ENCODE results near the gene ABR.
A peak's percentile ranks its signal among the peaks of the same experiment; 100 is the strongest.
"Not testable (repeated sequence)": the region's sequence is repeated elsewhere in the genome, so short reads cannot be mapped to it uniquely, and the experiment has no call there.

ABR gene

DNA sequence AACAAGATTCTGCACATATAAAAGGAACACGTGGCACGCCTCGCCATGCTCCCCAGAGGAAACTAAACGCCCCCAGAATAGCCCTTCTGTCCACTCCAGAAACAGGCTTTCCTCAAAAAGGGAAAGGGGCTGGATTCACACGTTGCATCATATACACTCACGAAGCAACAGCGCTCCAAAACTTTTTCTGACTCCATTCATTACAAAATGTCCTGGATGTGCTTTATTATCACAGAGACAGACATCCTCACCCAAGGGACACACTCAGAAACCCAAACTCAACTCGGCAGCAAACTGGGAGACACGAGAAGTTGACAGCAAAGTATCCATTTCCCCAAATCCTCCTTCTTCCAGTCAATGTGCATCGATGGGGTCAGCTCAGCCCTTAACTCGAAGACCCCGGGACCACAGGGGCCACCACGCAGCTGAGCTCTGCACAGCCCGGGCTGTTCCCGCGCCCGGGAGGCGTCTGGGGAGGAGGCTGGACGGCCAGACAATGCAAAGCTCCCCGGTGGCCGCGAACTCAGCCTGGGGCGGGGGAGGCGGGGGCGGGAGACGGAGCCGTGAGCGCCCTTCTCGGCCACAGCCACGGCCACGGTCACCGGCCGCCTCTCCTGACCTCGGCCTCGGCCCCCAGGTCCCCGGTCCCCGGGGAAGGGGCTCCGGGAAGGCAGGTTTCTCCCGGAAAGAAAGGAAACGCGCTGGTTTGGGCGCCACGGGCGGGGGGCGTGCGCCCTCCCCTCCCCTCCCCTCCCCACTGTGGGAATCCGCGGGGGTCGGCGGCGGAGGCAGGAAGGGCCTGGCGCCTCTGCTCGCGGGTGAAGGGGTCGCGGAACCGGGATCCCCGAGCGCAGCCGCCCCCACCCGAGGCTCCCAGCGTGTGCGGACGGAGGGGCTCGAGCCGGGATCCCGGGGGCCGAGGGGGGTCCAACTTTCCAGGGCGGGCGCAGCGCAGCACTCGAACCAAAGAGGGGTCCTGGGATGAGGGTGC is 201.4 kb downstream of the ABR start:
- DNase-seq = peak; percentile 13

DNA sequence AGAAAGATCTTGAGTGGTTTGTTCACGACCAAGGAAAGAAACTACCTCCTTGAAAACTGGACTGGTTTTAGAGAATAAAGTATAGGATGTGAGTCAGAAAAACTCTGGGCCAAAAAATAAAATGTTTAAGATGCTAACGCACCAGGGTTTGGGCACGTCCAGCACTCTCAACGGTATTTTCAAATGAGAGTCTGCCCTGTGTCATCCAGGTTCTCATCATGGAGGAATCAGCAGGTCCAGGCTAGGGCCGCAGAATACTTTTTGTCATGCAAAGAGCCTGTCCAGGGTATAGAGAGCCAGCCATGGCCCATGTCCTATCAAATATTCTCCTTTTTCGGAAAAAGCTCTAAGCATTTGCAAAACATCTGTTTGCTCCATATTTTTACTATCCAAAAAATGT is 202.6 kb downstream of the ABR start:
- DNase-seq = no peak

DNA sequence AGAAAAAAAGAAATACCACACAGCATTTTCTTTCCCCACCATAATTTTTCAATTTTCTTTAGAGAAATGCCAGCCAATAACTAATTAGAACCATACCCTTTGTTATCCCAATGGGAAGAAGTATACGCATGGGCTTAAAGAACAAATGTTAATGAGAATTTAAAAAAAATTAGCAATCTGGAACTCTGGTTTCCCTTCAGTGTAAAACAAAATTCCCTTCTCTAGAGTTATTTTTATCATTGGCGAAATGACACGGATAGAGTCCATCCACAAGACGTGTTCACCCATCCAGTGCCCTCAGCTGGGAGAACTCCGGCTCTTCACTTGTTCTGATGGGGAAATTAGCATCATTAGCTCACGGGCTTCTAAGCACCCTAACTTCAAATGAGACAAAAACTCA is 203.5 kb downstream of the ABR start:
- DNase-seq = no peak

DNA sequence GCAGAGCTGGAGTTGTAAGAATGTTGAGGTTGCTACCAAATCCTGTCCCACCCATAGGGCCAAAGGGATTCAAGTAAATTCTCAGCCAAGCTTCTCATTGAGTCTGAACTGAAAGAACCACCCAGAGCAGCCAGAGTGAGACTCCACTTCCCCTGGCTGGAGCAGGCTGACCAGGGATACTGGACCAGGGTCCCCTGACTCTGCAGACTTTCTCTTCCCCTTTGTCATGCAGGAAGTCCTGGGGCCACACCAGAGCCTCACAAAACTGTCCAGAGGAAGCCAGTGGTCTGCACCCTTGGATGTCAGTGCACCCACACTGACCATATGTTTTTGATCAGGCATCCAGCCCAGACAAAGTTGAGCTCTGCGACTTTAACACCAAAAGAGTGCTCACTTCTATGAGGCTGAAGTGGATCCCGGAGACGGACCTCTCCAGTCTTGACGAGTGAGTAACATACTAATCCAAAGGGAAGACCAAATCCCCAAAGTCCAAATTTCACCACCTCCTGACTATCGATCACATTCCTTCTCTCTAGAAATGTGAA is 204.3 kb downstream of the ABR start:
- no peak for DNase-seq

DNA sequence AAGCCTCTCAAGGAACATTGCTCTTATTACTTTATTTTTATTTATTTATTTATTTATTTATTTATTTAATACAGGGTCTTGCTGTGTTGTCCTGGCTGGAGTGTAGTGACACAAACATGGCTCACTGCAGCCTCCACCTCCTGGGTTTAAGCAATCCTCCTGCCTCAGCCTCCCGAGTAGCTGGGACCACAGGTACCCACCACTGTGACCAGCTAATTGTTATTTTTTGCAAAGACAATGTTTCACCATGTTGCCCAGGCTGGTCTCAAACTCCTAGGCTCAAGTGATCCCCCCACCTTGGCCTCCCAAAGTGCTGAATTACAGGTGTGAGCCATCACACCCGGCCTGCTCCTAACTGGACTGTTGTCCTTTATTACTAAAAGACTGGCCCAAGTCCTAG is 205.0 kb downstream of the ABR start:
- DNase-seq = not testable (repeated sequence)

DNA sequence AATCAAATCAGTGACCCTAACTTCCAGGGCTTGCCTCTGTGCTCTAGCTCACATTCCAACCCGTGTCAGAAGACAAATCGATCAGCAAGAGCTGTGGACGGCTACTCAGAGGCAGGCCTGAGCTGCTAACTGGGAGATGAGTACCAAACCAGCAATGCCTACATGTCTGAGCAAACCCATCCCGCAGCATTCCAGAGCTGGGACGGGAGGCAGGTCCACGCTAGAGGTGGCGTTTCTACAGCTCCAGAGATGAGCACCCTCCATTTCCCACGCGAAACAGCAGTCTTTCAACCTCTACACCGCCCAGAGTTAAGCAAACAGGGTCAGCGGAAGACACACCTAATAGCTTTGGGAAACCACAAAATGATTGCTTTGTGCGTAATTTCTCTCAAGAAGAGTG is 206.7 kb downstream of the ABR start:
- no peak for DNase-seq

DNA sequence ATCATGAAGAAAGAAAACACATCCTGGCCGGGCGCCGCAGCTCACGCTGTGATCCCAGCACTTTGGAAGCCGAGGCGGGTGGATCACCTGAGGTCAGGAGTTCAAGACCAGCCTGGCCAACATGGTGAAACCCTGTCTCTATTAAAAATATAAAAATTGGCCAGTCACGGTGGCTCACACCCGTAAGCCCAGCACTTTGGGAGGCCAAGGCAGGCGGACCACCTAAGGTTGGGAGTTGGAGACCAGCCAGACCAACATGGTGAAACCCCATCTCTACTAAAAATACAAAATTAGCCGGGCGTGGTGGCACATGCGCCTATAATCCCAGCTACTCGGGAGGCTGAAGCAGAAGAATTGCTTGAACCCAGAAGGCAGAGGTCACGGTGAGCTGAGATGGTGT is 207.9 kb downstream of the ABR start:
- DNase-seq = not testable (repeated sequence)

DNA sequence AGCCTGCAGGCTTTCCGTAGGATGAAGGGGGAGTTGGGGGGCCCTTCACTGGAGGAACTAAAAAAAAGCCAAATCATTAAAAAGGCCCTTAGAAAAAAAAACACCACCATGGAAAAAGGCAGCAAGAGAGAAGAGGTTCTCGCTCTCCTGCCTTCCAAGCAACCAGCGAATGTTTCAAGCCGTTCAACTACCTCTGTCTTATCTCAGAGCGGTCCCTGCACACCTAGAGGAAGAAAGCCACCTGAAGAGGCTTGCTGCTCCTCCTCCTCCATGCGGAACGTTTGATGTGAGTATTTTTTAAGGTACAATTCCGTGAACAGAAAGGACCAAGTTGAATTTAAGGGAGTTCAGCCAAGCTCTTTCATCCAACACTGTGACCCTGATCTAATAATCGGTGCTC is 209.4 kb downstream of the ABR start:
- DNase-seq = no peak

DNA sequence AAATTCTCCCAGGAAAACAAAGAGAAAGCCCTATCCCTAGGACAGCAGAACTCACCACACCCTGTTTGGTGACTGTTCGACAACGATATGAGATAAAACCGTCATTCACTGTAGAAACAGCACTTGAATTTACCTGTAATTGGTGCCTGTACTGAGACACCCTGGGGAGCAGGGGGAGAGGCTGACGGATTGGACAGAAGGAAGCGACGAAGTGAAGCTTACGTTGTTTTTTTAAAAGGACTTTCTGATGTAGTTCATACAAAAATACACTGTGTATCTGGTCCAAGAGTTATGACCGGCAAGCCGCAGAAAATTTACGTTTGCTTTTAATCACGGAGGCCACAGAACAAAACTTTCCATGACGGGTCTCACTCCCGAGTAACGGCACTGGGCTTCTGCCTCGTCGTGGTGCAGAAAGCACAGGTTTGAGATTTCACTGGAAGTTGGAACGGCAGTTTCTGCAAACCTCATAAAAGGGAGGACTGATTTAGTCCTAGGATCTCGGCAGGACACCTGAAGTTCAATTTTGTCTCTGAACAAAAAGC is 209.9 kb downstream of the ABR start:
- no peak for DNase-seq

DNA sequence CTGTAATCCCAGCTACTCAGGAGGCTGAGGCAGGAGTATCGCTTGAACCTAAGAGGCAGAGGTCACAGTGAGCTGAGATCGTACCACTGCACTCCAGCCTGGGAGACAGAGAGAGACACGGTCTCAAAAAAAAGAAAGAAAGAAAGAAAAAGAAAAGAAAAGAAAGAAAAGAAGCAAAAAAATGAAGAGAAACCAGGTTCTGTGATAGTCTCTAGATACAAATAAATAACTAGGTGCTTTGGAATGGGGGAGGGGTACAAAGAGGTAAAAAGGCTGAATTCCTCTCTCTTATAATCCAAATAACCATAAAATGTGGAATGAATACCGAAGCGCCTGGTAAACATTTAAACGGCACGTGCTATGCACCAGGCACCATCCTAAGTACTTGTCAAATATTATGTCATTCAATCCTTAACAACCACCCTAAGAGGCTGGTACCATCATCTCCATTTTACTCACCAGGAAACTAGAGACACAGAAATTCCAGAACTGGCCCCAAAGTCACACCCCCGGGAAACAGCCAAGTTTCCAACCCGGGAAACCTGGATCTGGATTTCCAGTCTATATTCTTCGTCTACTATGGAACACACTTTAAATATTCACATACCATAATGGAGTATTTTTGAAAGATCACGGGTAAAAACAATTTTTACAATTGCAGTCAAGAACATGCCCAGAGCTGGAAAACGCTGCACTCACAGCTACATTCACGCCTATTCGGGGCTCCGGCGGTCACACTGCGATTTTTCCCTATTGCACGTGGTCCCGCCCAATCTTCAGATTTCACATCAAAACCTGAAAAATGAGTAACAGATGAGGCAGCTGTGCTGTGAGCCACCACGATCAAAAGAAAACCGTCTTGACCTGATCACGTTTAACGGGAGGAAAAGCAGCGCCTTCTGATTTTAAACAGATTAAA is 210.7 kb downstream of the ABR start:
- DNase-seq = no peak

DNA sequence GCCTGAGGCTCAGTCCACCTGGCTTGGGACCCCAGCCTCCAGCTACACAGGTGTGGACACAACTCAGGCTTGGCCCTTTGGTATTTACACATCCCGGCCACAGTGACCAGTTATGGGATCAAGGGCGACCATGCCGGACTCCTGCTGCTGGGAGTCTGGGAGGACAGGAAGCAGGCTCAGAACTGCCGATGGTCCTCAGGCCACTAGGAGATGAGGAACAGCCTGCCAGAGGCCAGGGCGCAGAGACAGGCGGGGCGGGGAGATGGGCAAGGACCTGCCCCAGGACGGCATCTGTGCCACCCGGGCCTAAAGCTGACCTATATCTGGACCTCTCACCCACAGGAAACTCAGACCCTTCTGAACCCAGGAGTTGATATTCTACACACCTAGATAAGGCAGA is 212.7 kb downstream of the ABR start:
- DNase-seq = no peak

DNA sequence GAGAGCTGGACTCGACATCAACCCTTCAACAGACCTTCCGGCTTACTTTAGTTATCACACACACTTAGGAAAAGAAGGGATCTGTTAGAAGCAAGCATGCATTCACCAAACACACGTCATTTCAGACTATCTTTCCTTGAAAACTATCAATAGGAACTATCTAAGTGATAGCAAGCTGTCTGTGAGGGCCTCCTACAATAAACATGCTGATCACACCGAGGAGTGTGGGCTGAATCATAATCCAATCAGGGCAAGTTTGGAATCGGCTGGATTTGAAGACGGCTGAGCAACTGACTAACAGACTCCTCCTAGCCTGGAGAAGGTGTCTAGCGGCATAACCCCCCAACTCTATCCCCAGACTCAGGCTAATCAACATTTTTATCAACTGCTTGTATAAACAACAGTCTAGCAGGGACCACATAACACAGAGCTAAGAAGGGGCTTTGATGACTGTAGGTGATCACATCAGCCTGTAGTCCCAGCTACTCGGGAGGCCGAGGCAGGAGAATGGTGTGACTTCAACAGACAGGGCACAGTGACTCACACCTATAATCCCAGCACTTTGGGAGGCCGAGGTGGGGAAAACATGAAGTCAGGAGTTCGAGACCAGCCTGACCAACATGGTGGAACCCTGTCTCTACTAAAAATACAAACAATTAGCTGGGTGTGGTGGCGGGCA is 214.3 kb downstream of the ABR start:
- no peak for DNase-seq

DNA sequence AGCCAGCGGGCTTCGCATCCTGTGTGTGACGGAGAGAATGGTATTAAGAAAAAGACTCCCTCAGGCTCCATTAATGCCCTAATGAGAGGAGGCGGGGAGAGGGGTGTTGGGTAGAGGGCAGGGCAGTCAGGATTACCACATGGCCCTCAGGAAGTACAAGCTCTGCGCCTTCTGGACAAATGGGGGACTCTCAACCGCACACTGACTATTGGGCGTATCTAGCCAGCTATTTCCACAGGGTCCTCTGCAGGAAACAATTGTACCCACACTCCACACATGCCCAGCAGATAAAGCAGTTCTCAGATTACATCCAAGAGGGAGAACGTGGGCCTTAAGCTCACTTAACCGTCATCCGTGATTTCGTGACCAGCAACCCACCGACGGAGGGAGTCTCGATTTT is 214.9 kb downstream of the ABR start:
- no peak for DNase-seq

DNA sequence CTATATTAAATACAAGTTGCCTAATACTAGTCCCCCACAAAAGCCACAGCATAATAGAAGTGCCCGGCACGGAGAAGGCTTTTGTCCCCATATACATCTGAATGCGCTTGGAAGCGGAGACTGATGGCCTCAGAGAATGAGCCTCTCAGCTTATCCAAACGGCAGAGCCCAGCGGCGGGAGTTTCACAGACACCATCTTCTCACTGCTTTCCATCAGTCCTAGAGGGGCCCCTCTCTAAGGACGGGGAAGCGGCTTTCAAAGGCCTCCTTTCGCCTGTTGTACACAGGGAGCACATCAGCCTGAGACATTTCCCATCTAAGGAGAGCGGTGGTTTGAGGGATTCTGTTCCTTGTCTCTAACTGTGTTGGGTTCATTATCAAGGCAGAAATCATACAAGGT is 217.1 kb downstream of the ABR start:
- no peak for DNase-seq

DNA sequence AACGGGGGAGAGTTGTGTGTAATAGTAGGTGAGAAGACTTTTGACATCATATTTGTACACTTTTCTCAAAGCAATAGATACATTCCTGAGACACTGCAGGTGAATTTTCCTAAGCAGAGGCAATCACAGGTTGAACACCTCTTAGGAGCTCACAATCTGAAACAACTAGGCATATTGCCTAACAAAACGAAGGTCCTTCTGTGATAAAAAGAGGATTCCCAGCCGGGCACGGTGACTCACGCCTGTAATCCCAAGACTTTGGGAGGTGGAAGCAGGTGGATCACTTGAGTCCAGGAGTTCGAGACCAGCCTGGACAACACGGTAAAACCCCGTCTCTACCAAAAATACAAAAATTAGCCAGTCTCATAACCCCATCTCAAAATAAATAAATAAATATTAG is 217.6 kb downstream of the ABR start:
- DNase-seq = no peak

DNA sequence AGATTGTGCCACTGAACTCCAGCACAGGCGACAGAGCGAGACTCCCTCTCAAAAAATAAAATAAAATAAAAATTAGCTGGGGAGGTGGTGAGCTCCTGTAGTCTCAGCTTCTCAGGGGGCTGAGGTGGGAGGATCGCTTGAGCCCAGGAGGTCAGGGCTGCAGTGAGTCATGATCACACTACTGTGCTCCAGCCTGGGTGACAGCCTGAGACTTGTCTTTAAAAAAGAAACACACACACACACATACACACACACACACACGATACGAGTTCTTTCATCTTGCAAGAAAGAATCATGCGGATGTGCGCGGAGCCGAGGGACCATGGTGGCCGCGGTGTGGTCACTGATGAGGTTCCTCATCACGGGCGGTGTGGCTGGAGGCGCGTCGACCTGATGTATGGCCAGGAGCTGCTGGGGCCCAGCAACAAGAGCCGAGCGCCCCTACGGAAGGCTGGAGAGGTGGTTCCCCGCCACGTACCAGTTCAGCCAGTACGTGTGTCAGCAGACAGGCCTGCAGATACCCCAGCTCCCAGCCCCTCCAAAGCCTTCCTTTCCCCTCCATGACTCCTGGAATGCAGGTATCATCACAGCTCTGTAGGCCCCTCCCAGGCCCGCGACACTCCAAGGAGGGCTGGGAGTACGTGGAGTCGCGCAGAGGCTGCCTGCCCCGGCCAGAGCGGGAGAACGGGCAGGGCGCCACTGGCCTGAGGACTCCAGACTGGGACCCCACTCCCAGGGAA is 220.9 kb downstream of the ABR start:
- no peak for DNase-seq

DNA sequence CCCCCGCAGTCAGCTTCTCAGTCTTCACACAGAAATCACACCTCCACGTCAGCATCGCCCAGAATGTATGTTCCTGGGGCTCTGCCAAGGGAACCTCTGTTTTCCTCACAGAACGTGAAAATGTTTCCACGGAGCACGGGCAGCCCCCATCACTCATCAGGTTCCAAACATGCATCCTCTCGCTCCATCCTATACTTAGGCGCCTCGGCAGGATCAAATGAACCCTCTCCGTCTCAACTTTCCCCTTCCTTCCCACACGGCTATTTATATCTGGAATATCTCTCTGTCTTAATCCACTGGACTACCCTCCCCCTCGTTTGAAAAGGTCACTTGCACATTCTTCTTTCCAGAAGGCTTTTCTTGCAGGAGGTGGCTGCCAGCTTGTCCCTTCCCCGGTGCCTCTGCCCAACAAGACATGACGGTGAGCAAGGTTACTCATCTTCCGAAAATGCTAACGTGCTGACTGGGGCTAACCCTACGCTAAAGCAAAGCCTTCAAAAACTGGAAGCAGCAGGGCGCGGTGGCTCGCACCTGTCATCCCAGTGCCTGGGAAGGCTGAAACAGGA is 221.8 kb downstream of the ABR start:
- no peak for DNase-seq

DNA sequence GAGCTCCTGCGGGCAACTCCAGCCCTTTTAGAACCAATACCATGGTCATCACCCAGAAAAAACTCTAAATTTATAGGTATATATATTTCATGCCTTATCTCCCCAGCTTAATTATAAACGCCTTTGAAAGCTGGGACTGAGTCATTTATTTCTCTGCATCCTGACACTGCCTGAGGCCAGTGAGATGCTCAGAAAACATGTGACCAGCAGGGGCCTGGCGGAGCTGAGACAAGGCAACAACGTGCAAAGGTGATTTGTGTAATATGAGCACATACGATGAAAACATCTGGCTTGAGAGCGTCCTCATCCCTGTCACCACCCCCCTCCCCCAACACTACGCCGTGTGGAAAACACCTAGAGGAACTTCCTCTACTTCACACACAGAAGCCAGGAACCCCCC is 222.9 kb downstream of the ABR start:
- no peak for DNase-seq

DNA sequence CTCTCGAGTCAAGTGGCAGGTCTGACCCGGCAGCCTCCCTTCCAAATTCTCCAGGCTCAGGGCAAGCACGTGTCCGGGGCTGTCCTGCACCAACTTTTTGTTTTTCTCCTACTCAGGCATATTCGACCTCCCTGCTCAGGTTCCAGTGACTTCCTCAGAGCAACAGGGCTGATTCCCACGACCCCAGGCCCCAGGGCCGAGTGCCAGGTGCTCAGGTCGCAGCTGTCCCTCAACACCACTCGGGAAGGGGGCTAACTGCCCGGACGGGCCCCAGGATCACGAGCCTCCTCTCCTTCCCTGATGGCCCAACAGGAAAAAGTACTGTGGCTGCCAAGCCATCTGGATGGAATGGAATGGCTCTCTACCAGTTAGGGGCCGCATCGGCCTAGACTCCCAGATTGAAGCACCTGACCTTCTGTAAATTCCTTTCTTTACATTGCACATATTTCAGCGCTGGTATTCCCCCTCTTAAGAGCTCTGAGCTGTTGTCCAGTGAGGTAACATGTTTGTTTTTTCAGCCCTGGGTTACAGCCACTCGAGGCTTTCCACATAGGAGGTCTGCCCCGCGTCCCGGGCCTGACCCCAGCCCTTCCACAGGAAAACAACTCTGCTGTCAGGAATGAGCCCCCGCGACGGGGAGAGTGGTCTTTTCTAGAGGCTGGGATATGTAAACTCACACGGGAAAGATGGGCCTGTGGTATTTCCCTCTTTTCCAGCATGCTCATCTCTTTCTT is 225.2 kb downstream of the ABR start:
- DNase-seq = no peak

DNA sequence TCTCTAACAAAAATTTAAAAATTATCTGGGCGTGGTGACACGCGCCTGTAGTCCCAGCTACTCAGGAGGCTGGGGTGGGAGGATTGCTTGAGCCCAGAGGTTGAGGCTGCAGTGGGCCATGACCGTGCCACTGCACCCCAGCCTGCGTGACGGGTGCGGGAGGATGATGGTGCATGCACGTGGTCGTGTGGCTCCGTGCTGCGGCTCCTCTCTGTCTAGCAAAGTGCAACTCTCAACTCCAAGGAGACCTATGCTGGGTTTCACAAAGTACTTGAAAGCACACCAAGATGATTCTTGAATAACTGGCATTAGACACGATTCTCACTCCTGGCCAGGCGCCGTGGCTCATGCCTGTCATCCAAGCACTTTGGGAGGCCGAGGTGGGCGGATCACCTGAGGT is 226.0 kb downstream of the ABR start:
- no peak for DNase-seq

Measured in stimulated activated CD4-positive, alpha-beta T cell treated with anti-CD3 and anti-CD28 coated beads, Interleukin-15, amount 100 ng/mL, for 24 hours (primary cell).